Activated CD8-positive, alpha-beta memory T cell treated with anti-CD3 and anti-CD28 coated beads, Interleukin-2, amount 50 U/mL, for 4 hours (primary cell): ENCODE measurements around the gene UGT2A1.
"Not testable (repeated sequence)": the region's sequence is repeated elsewhere in the genome, so short reads cannot be mapped to it uniquely, and the experiment has no call there.

ENCODE experiments used
- DNase-seq: peaks from one replicate; pipeline ENCODE4 v3.0.0-alpha.2; 2020

UGT2A1 gene

GRCh38 chr4:69653147-69653546 is at the start of gene UGT2A1:
Gene UGT2A1, minus strand, starts transcription at chr4:69653247. Its CDS starts 5,603 bp downstream, at chr4:69647644.
- no peak for DNase-seq

- DNase-seq = no peak
Measured at GRCh38 chr4:69702201-69702600, 49.2 kb upstream of the UGT2A1 start.

- DNase-seq = no peak
Measured at GRCh38 chr4:69701696-69702095, 48.6 kb upstream of the UGT2A1 start.

GRCh38 chr4:69697536-69698242 is 44.6 kb upstream of the UGT2A1 start:
- no peak for DNase-seq

GRCh38 chr4:69689599-69689998 is 36.6 kb upstream of the UGT2A1 start:
- no peak for DNase-seq

GRCh38 chr4:69684804-69685203 is 31.8 kb upstream of the UGT2A1 start:
- DNase-seq = no peak

- no peak for DNase-seq
Measured at GRCh38 chr4:69668680-69669079, 15.6 kb upstream of the UGT2A1 start.

- not testable (repeated sequence) for DNase-seq
Measured at GRCh38 chr4:69664009-69664408, 11.0 kb upstream of the UGT2A1 start.

GRCh38 chr4:69661130-69661803 is 8.2 kb upstream of the UGT2A1 start:
- not testable (repeated sequence) for DNase-seq

- no peak for DNase-seq
Measured at GRCh38 chr4:69658133-69658532, 5.1 kb upstream of the UGT2A1 start.

- no peak for DNase-seq
Measured at GRCh38 chr4:69656653-69657158, 3.7 kb upstream of the UGT2A1 start.

- DNase-seq = no peak
Measured at GRCh38 chr4:69650872-69651271, 2.2 kb downstream of the UGT2A1 start.

GRCh38 chr4:69649629-69650028 is 3.4 kb downstream of the UGT2A1 start:
- no peak for DNase-seq

- DNase-seq = no peak
Measured at GRCh38 chr4:69649207-69649606, 3.8 kb downstream of the UGT2A1 start.

GRCh38 chr4:69642961-69643360 is 10.1 kb downstream of the UGT2A1 start:
- DNase-seq = no peak

GRCh38 chr4:69640289-69640688 is 12.8 kb downstream of the UGT2A1 start:
- no peak for DNase-seq

- no peak for DNase-seq
Measured at GRCh38 chr4:69639542-69639941, 13.5 kb downstream of the UGT2A1 start, which contains the start of gene UGT2A2. Gene UGT2A2, minus strand, starts transcription at chr4:69639642. Its CDS starts 2 bp downstream, at chr4:69639640.

- DNase-seq = no peak
Measured at GRCh38 chr4:69617083-69617694, 35.9 kb downstream of the UGT2A1 start.

- DNase-seq = no peak
Measured at GRCh38 chr4:69610484-69610883, 42.6 kb downstream of the UGT2A1 start.

- no peak for DNase-seq
Measured at GRCh38 chr4:69601065-69601464, 52.0 kb downstream of the UGT2A1 start.

- no peak for DNase-seq
Measured at GRCh38 chr4:69600013-69600412, 53.0 kb downstream of the UGT2A1 start.

GRCh38 chr4:69594382-69594781 is 58.7 kb downstream of the UGT2A1 start:
- no peak for DNase-seq

GRCh38 chr4:69591364-69591763 is 61.7 kb downstream of the UGT2A1 start:
- no peak for DNase-seq

GRCh38 chr4:69589884-69590283 is 63.2 kb downstream of the UGT2A1 start:
- no peak for DNase-seq
